HL-60/S4 treated with phorbol 12-myristate 13-acetate at 8.2 ng/mL for 4 days and 3 days (cell line): ENCODE data around the gene JAK3.

ENCODE experiments used
- in situ Hi-C: fragments of 300-500 bp; cut with MboI; formaldehyde crosslinking; loops from 2 replicates; pipeline ENCODE4 v1.15.0; 2022; ENCODE audit warnings: low sequenced_read_pairs

Gene JAK3

DNA sequence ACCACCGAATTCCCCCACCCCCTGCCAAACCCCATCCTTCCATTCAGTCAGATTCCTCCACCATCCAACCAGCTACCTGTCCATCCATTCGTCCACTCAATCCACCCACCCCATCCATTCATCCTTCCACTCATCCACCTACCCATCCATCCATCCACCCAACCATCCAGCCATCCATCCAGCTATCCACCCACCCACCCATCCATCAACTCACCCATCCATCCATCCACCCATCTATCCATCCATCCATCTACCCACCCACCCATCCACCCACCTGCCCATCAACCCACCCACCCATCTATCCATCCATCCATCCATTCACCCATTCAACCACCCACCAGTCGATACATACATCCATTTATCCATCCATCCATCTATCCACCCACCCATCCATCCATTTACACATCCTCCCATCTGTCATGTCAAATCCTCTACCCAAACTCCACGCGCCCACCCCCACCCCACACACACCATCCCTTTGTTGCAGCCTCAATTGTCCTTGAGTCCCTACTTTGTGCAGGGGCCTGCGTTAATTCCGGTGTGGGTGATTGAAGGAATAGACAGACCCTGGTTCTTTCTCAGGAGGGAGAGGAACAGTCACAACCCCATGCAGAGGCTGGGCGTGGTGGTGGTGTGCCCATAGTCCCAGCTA lies 18.7 kb upstream of the JAK3 start:
- in situ Hi-C loops = no loop called here

DNA sequence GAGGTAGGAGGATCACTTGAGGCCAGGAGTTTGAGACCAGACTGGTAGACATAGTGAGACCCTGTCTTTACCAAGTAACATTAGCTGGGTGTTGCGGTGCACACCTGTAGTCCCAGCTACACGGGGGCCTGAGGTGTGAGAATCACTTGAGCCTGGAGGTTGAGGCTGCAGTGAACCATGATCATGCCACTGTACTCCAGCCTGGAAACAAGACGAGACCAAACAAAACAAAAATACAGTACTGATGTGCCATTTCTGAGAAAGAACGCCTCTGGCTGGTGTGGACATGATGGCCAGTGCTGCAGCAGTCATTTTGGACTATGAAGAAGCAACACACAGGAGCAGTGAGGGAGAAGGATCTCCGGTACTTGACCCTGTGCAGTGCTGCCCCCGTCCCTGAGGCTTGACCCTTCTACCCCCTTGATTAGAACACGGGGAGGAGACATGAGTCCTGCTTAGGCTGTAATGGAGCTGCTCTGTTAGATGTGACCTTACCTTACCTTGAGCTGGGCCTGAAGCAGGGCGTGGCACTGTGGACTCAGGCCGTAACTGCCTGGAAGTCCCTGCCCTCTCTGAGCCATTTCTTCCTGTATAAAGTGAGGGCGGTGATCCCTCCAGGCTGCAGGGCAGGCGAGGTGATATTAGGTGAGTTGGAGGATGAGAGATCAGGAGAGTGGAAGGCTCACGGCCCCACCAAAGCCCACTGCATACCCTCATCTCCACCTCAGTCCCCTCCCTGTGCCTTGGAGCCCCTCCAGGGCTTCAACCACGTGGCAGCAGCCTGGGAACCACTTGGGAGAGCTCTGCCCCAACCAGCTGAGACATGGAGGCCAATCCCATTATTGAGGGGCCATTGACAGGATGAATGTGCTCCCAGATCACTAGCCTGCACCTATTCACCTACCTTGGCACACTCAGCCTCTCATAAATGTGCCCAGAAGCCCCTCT lies 17.9 kb upstream of the JAK3 start:
- in situ Hi-C loops = no loop called here

DNA sequence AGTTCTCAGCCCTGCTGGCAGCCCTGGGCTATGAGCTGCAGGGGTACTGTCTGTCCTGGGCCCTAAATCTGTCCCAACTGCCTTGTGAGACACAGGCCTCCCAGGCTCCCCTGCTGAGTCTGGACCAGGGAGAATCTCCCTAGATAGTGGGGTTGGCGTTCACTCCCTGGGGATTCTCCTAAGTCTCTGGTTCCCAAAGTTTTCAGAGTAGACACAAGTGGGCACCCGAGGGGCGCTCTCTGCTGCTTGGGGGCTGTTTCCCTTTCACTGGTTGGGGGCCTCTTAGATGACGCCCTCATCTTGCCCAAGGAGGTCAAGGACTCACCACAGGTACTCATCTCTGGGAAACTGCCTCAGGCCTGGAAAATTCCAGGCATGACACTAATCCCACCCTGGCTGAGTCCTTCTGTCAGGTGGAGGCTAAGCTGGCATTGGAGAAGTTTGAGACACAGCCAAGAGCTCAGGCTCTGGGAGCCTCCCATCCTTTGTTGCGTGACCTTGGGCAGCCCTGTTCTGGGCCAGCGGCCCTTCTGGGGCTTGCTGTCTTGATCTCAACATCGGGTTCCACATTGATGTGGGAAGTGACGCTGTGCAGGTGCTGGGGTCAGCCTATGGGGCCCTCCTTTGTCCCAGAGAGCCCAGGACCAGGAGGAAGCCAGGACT lies 15.9 kb upstream of the JAK3 start:
- in situ Hi-C loops = no loop called here

DNA sequence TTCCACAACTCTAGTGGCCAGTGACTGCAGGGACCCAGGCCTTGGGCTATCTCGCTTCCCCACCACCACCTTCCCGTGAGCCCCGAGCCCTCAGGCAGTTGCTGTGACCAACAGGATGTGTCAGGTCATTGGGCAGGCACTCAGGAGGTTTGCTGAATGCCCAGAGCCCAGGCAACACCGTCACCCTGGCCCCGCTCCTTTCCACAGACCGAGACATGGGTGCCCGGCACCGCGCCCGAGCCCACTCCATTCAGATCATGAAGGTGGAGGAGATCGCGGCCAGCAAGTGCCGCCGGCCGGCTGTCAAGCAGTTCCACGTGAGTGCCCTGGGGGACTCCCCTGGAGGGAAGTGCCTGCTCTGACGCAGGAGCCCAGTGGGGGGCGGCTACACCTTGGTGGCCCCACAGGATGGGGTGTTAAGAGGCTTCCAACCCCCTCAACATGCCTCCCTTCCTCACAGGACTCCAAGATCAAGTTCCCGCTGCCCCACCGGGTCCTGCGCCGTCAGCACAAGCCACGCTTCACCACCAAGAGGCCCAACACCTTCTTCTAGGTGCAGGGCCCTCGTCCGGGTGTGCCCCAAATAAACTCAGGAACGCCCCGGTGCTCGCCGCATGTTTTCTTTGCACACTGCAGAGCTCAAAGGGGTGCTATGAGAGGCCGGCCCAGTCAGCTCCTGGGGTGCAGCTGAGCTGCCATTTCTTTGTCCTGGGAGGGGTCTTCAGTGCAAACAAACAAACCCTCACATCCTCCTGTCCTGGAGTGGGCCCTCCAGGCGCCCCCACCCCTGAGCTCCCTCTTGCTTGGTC lies 15.1 kb upstream of the JAK3 start:
- in situ Hi-C loops = no loop called here

DNA sequence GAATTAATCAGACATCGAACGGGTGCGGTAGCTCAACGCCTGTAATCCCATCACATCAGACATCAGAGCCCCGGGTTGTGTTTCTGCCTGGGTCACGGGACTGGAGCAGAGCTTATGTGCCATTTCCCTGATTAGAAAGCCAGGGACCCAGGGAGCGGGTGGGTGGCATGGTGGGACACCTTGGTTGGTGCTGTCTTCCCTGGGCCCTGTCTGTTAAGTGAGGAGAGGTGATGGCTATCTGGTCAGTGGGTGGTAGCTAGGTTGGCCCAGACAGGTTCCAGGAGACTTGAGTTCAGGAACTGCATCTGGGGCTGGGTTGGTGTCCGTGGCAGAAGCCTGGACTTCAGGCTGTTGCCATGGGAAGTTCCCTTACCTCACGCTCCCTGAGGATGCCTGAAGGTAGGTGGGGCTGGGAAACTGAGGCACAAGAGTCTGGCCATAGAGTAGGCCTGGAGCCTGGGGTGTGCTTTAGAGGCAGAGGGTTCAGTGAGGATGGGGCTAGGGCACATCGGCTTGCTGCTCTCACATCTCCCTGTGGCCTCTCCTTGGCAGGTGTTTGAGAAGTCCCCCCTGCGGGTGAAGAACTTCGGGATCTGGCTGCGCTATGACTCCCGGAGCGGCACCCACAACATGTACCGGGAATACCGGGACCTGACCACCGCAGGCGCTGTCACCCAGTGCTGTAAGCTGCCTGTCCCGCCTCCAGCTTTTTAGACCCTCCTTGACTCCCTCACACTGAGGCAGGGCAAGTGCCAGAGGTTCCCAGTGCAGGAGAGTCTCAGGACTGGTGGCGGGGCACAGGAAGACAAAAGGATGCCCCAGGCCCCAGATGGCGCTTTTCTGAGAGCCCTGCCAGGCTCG lies 14.0 kb upstream of the JAK3 start:
- in situ Hi-C loops = no loop called here

DNA sequence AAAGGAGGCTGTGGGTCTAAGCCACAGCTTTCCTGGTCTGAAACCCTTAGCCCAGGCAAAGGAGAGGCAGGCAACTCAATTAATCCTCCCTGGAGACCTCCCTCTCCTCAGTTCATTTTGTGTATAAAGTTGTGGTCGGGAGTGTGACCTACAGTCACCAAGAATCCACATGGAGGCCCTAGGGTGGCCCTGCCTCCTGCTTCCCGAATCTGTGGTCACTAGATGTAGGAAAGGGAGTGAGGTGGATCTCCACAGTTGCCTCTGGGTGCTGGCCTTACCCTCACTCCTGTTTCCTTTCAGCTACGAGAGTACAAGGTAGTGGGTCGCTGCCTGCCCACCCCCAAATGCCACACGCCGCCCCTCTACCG lies 13.2 kb upstream of the JAK3 start:
- in situ Hi-C loops = no loop called here

GRCh38 chr19:17860331-17860992 lies 12.7 kb upstream of the JAK3 start:
- in situ Hi-C loops = no loop called here

- in situ Hi-C loops = no loop called here
Observed at GRCh38 chr19:17859533-17860330, 11.9 kb upstream of the JAK3 start, which contains the start of gene RPL18A. Gene RPL18A (plus strand): TSS chr19:17859910. CDS start chr19:17859957, 47 bp downstream.

GRCh38 chr19:17855280-17856152 lies 7.7 kb upstream of the JAK3 start:
- in situ Hi-C loops = no loop called here

GRCh38 chr19:17854061-17854460 lies 6.3 kb upstream of the JAK3 start:
- in situ Hi-C loops = no loop called here

GRCh38 chr19:17848595-17849292 lies 962 bp upstream of the JAK3 start:
- in situ Hi-C loops = no loop called here

DNA sequence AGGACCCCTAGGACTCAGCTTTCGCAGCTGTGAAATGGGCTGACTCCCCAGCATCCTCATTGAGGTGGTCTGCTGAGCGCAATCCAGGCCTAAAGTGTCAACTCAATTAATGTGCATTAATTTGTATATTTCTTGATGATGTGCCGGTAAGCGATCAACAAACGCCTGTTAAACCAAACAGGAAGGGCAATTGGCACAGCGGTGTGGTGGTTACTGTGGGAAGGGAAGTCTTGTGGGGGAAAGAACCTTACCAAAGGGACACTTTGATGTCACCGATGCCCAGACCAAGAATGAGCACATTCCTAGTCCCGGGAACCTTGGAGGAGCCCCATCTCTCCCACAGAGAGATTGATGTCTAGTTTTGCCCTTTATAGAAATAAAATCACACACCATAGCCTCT lies 1.6 kb downstream of the JAK3 start:
- in situ Hi-C loops = no loop called here

- in situ Hi-C loops = no loop called here
Observed at GRCh38 chr19:17843908-17844490, 3.8 kb downstream of the JAK3 start.

DNA sequence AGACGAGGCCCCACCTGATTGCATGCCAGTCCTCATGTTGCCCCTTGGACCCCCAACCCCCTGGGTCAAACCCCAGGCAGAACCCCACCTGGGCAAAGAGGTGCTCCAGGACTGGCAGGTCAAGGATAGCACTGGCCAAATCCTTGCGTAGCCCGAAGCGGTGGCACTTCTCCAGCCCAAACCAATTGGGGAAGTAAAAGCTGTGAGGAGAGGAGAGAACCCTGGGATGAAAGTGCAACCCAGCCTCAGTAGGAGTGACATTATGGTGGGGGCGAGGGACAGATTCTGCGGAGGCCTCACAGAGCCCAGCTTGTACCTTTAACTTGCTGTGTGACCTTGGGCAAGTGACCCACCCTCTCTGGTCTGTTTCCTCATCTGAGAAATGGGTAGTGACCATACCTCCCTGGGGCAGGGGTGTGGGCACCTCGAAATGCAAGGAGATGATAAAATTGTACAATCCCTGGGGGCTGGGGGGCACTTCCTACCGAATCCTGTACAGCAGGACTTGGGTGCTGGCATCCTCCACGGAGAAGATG lies 4.4 kb downstream of the JAK3 start:
- in situ Hi-C loops = no loop called here

DNA sequence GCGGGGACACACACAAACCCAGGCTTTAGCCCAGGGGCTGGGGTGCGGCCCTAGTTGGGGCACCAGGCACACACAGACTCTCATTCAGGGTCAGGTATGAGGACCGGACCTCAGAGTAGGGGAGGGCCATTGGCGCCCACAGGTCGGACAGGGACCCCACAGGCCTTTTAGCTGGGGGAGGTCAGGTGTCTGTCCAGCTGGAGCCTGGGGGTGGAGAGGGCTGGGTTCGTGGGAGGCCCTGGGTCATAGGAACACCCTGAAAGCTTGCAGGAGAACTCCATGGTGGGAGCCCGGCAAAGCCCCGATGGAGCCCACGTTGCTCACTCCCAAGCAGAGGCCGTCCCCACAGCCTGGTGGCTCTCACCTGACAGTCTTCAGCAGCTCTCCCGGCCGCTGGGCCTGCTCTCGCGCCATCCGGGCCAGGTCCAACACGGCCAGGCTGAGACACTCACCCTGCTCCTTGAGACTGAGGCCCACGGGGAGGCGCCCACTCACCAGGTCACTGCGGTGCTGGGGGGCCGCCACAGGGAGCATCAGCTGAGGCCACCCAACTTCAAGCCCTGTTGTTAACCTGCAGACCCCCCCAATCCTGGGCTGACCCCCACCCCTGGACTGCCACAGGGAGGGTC lies 5.0 kb downstream of the JAK3 start:
- in situ Hi-C loops = no loop called here
